A204.1 (cell line): Measurements from ENCODE around the gene MDC1.

Source experiments
- FAIRE-seq: peaks from 2 replicates; lab custom pipeline; 2012; peaks lifted over from hg19 to GRCh38; lab: Jason Lieb, UNC

MDC1 gene

DNA sequence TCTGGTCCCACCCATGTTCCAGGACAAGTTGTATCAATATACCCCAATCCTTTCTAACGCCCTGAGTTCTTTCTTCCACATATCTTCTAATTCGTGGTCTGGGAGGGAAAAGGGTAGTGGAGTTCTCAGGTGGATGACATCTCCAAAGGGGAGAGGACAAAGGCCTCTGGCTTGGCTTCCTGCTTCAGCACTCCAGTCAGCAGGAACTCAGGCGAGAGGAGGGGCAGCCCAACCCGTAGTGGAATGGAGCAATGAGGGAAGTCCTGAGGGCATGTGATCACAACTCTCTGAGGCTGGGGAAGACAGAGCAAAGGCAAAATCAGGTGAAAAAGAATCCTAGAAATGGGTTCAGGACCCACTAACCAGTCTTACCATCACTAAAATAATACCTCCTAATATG, 16.7 kb downstream of the MDC1 start:
- no peak for FAIRE-seq

- no peak for FAIRE-seq
Measured at GRCh38 chr6:30696432-30696831, 20.6 kb downstream of the MDC1 start.

GRCh38 chr6:30691208-30691847, 25.8 kb downstream of the MDC1 start:
- no peak for FAIRE-seq

DNA sequence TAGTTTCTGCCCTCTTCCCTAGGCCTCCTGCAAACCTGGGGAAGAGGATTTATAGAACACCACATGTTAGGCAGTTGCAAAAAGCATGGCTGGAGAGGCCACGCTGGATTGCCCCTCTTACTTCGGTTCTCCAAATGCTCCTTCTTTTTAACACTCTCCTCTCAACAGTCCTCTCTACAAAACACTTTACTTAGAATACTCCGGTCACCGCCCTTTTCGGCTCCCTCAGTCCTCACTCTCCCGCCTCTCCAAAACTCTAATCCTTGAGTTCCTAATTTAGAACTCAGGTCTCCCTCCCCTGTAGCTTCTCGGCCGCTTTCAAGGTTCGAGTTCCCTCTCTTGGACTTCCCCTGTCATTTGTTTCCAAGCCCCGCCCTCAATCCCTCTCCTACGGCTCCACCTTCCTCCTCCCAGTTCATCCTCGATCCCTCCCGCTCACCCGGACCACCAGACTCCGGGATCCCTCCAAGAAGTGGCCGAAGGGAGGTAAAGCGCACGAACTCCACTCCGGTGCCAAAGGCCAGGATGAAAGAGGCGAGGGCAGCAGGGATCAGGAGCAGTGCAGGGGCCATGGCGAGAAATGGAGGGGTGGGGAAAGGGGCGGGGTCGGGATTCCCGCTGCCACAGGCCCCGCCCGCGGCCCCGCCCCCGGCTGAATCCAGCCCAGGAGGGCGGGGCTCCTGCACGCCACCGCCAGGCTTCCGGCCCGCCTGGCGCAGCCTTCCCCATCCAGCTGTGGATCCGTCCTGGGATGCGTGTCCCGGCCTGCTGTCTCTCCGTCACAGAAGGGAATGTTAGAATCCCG, 26.5 kb downstream of the MDC1 start, which contains the start of gene NRM:
Gene NRM (minus strand): TSS at position 582 of the 805 bp plus-strand sequence. CDS start 10 bp downstream, at position 572.
- FAIRE-seq, result no peak

GRCh38 chr6:30689985-30690384, 27.1 kb downstream of the MDC1 start:
- no peak for FAIRE-seq

GRCh38 chr6:30689022-30689865, 27.8 kb downstream of the MDC1 start:
- no peak for FAIRE-seq

DNA sequence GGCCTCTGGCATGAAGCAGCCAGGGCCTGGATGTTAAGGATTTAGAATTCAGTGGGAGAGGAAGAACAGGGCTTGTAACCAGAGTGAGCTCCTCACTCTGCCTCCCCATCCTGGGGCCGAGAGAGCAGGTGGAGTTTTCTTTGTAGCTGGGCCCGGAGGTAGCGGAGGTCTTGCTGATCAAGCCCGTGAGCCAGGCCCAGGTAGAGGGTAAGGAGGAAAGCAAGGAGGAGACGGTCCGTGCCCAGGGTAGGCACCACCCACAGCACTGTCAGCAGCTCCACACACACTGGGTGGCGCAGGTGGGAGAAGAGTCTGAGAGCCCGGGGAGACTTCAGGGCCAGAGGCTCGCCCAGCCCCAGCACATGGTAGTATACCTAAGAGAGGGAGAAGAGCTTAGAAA, 28.5 kb downstream of the MDC1 start:
- no peak for FAIRE-seq

DNA sequence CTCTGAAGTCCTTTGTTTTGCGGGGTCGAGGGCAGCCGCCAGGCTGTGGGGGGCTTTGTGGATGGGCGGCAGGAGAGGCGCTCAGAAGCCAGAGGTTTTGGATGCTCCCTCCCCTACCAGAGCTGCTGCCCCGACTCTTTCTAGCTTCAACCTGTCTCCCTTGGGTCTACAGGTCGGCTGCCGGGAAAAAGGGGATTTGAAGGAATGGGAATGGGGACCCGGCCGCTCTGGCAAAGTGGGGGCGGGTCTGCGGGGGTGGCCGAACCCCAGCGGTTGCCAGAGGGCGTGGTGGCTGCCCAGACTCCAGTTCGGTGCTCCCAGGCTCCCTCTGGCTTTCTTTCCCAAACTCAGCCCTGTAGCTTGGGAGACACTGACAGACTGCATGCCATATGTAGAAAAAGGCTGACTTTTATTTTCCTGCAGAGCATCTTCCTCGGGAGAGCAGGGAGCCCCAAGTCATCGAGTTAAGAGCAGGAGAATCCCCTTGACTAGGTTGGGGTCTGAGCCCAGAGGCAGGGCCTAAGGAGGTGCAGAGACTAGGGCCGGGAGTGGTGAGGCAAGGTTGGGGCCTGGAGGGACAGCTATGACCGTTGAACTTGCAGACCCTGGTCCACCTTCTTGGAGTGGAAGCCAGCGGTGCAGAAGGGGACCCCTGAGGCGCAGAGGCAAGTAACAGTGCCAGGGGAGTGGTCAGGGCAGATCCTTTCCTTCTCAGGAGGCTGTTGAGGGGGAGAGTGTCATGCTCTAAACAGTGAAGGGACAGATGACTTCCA, 29.2 kb downstream of the MDC1 start:
- FAIRE-seq, result no peak

DNA sequence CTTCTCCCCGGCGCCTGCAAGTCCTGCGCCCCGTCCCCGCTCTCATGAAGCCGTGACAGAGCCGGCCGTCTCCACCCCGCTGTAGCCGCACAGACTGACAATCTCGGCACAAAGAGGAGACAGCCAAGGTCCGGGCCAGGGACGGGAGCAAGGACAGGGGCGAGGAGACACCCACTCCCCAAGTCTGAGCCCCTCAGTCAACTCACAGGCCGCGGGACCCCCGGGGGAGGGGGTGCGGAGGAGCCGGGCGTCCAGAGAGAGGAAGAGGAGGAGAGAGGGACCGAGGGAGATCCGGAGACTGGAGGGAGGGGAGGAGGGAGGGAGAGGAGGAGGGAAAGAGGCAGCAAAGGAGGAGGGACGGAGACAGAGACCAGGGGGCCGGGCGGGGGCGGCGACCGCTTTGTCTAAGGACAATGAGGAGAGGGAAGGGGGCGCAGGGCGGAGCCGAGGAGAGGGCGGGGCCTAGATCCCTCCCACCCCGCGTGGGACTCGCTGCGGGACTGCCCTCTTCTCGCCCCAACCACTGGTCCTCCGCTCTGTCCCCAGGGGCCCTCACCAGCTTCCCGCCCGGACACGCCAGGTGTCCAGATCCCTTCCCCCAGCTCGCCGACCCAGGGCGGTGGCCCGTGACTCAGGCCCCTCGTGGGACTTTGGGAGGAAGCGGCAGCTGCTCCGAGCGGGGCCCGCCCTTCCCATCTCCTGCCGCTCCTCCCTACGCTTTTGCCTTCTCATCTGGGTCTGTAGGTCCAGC, 30.0 kb downstream of the MDC1 start:
- no peak for FAIRE-seq

GRCh38 chr6:30686009-30686907, 30.8 kb downstream of the MDC1 start, which contains the start of gene PPP1R18:
Gene PPP1R18 (minus strand): TSS chr6:30686645. CDS start chr6:30686018, 627 bp downstream.
- FAIRE-seq, result no peak

DNA sequence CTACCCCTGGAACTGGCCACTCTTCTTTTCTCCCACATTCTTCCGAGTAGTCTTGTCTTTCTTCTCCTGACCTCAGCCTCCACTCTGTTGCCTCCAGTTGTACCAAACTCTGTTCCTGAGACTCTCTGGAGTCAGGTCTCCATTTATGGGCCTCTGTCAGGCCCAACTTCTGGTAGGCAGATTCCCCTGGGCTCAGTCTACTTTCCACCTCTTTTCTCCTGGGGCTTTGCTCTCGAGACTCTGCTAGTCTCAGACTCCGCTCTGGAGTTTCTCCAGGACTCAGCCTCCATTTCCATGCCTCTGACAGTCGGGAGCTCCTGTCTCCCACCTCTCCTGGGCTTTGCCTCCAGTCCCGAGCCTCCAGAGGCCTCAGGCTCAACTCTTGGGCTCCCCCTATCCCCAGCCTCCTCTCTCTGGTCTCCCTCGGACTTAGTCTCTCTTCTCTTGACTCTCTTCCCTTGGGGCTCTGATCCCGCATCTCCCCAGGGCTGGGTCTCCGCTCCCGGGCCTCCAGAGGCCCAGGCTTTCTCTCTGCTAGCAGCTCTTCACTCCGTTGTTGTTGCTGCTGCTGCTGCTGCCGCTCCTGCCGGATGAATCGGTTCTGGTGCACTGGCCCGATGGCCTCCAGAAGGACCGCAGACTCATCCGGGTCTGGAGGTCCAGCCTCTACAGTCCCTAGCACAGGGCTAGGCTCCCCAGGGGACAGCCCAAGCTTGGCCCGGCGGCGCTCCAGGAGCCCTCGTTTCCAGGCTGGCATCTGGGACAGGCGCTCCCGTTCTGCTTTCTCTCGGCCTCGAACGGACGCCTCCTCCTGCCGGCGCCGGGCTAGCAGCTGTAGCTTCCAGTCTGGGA, 31.7 kb downstream of the MDC1 start:
- FAIRE-seq, result no peak

- no peak for FAIRE-seq
Measured at GRCh38 chr6:30684386-30685156, 32.5 kb downstream of the MDC1 start.

DNA sequence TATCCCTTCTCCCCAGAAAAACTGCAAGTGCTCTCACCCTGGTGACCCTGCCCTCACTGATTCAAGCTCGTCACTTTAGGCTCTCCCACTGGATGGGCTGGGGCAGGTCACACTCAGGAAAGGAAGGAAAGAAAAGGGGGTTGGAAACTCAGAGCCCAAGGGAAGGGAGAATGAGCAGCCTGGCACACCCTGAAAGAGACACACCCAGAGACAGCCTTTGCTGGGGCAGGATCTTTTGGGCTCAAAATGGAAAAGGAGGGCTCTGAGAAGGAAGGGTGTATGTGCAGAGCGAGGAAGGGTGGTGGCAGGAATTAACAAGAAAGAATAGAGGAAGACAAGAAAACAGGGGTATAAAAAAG, 33.1 kb downstream of the MDC1 start:
- FAIRE-seq, result no peak

GRCh38 chr6:30683183-30683979, 33.7 kb downstream of the MDC1 start:
- no peak for FAIRE-seq

- FAIRE-seq, result no peak
Measured at GRCh38 chr6:30682143-30683117, 34.7 kb downstream of the MDC1 start.

- FAIRE-seq, result no peak
Measured at GRCh38 chr6:30681766-30682142, 35.3 kb downstream of the MDC1 start.
